ENCODE results near the gene CYB561D1. TPM values are rescaled to one million over a fixed set of nuclear protein-coding genes. Genes with fewer than 3 reads are reported as not detected.

Gene CYB561D1
- total RNA-seq, 1 donor from 2014 or later, result 15.1 TPM

DNA sequence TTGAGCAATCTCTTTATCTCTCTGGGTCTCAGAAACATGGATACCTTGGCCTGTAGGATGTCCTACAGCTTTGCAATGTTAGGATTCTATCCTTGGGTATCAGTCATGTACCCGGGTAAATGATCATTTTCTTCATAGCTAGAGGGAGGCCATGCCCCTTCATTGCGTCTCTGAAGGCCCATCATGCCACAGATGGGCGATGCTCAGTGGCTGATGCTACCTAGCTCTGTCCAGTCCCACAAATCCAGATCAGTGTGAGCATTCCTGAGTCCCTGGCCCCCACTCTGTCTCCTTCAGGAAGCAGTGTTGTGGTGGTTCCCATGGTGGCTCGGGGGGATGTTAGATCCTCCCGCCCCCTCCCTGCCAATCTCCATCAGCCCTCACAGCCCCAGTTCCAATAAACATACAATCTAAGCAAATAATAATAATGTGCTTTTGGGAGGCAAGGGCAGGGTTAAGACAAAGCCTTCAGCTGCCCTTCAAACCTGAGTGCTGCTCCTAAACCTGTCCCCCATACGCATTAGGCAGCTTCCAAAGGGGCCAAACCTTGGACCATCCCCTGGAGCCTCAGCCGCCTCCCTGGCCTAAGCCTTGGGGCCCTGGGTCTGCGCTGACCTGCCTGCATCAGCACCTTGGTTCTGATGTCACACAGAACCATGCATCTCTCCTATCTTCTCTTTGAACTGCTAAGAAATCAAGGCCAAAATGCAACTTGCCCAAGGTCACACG is 45.1 kb downstream of the CYB561D1 start:
- Histone ChIP-seq H3K36me3 (no peaks in the 10 kb centered on the region), H3K27ac (no peak overlapping the region), H3K4me3 (no peak overlapping the region), H3K9me3 (no peaks in the 10 kb centered on the region), H3K4me1 (no peaks in the 10 kb centered on the region), H3K27me3 (ENCODE audit: low read depth) (no peaks in the 10 kb centered on the region)
- TF ChIP-seq, protein P1, sequence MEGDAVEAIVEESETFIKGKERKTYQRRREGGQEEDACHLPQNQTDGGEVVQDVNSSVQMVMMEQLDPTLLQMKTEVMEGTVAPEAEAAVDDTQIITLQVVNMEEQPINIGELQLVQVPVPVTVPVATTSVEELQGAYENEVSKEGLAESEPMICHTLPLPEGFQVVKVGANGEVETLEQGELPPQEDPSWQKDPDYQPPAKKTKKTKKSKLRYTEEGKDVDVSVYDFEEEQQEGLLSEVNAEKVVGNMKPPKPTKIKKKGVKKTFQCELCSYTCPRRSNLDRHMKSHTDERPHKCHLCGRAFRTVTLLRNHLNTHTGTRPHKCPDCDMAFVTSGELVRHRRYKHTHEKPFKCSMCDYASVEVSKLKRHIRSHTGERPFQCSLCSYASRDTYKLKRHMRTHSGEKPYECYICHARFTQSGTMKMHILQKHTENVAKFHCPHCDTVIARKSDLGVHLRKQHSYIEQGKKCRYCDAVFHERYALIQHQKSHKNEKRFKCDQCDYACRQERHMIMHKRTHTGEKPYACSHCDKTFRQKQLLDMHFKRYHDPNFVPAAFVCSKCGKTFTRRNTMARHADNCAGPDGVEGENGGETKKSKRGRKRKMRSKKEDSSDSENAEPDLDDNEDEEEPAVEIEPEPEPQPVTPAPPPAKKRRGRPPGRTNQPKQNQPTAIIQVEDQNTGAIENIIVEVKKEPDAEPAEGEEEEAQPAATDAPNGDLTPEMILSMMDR (IDR thresholded peaks at IDR 0.05), result no peak
- intact Hi-C loops (cut with DNase I), result no loop called here
- ATAC-seq (no peak), DNase-seq (no peak)

DNA sequence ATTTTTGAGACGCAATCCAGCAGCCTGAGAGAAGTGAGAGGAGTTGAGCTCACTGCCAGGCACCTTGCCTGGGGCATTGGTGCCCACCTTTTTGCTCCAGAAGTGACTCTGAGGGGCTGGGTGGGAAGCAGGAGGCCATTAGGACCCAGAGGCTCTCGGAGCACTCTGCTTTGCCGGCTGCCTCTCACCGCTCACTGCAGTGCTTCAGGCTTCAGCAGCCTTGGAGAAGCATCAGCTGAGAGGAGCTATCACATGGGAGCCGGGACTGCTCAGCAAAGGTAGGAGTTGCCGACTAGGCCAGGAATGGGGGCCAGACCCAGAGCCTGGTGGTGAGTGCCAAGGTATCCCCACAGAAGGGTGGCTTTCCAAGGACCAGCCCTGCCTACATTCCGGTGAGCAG is 45.8 kb downstream of the CYB561D1 start, which contains the start of gene GPR61:
GPR61 (plus strand) TSS at position 197 of the 400 bp plus-strand sequence. CDS start 3,151 bp downstream, outside the sequence.
- no peak for ATAC-seq
- Histone ChIP-seq H3K27me3 (ENCODE audit: low read depth) (no peaks in the 10 kb centered on the region), H3K36me3 (no peaks in the 10 kb centered on the region), H3K4me3 (no peak within 1 kb of the TSS), H3K27ac (no peak within 1 kb of the TSS), H3K9me3 (no peaks in the 10 kb centered on the region), H3K4me1 (no peaks in the 10 kb centered on the region)
- TF ChIP-seq, protein P1 (IDR thresholded peaks at IDR 0.05), result no peak
- DNase-seq, result no peak
- intact Hi-C loops (cut with DNase I), result loop anchor here (10.0 kb wide), 2 partner anchors 95 to 235 kb away; no protein-coding TSS in a partner anchor

DNA sequence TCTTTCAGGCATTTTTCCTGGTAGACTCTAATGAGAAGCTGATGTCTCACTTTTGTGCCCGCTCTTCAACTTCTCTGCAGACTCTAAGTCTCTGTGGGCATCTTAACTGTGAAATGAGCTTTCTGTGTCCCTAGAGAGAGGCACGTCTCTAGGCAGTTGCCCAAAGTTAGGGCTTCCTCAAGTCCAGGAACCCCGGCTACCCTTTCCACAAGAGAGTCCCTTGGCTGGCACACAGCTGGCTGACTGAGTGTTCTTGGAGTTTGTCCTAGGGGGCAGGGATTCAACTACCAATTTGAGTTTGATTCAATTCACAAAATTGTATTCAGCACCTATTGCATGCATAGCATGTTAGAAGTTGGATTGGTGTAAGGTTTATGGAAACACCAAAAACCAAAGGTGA is 47.2 kb downstream of the CYB561D1 start:
- Histone ChIP-seq H3K9me3 (no peaks in the 10 kb centered on the region), H3K4me3 (no peak overlapping the region), H3K4me1 (peaks cover under 1% of the 10 kb centered on the region), H3K36me3 (no peaks in the 10 kb centered on the region), H3K27ac (no peak overlapping the region), H3K27me3 (ENCODE audit: low read depth) (no peaks in the 10 kb centered on the region)
- TF ChIP-seq, protein P1 (IDR thresholded peaks at IDR 0.05), result no peak
- DNase-seq (no peak), ATAC-seq (no peak)
- intact Hi-C loops (cut with DNase I), result loop anchor here (10.0 kb wide), 2 partner anchors 94 to 234 kb away; no protein-coding TSS in a partner anchor

DNA sequence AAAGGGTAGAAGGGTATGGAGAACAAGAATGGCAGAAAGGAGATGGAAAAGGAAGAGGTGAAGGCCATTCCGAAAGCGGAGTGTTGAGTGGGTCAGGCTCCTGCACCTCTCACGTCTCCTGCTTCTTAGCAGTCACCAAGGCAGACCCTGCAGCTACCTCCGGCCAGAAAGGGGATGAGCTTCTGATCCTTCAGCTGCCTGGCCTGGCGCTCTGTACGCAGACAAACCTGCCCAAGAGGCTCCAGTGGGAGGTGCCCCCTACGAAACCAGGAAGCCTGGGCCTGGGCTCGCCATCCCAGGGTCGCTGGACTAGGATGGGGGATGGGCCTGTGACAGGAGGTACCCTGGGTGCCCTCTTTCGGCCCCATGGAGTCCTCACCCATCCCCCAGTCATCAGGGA is 48.8 kb downstream of the CYB561D1 start:
- no peak for ATAC-seq
- H3K4me1 ChIP-seq, result peaks cover 16% of the 10 kb centered on the region
- no peaks in the 10 kb centered on the region for H3K9me3 ChIP-seq
- no peak for DNase-seq
- no peak overlapping the region for H3K27ac ChIP-seq
- no peak overlapping the region for H3K4me3 ChIP-seq
- no peaks in the 10 kb centered on the region for H3K36me3 ChIP-seq
- TF ChIP-seq, protein P1 (IDR thresholded peaks at IDR 0.05), result no peak
- no peaks in the 10 kb centered on the region for H3K27me3 ChIP-seq (ENCODE audit: low read depth)
- intact Hi-C loops (cut with DNase I), result loop anchor here (10.0 kb wide), 2 partner anchors 92 to 232 kb away; no protein-coding TSS in a partner anchor

DNA sequence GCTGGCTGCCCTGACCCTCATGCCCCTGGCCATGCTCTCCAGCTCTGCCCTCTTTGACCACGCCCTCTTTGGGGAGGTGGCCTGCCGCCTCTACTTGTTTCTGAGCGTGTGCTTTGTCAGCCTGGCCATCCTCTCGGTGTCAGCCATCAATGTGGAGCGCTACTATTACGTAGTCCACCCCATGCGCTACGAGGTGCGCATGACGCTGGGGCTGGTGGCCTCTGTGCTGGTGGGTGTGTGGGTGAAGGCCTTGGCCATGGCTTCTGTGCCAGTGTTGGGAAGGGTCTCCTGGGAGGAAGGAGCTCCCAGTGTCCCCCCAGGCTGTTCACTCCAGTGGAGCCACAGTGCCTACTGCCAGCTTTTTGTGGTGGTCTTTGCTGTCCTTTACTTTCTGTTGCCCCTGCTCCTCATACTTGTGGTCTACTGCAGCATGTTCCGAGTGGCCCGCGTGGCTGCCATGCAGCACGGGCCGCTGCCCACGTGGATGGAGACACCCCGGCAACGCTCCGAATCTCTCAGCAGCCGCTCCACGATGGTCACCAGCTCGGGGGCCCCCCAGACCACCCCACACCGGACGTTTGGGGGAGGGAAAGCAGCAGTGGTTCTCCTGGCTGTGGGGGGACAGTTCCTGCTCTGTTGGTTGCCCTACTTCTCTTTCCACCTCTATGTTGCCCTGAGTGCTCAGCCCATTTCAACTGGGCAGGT is 49.5 kb downstream of the CYB561D1 start:
- peaks cover 17% of the 10 kb centered on the region for H3K4me1 ChIP-seq
- H3K4me3 ChIP-seq, result no peak overlapping the region
- no peaks in the 10 kb centered on the region for H3K36me3 ChIP-seq
- H3K27ac ChIP-seq, result no peak overlapping the region
- no peak for DNase-seq
- no peaks in the 10 kb centered on the region for H3K9me3 ChIP-seq
- intact Hi-C loops (cut with DNase I), result loop anchor here (10.0 kb wide), 2 partner anchors 91 to 231 kb away; no protein-coding TSS in a partner anchor
- TF ChIP-seq, protein P1 (IDR thresholded peaks at IDR 0.05), result no peak
- no peaks in the 10 kb centered on the region for H3K27me3 ChIP-seq (ENCODE audit: low read depth)
- ATAC-seq, result no peak

Measured in lower lobe of right lung (tissue), 2 donors.